IMR-90 (cell line): ENCODE results near the gene GTF2A1L. TPM values are rescaled to one million over a fixed set of nuclear protein-coding genes. Genes with fewer than 3 reads are reported as not detected.

Experiments
- ATAC-seq: fragments of 200-7000 bp; cut with Tn5 transposase; 2 replicates; pipeline ENCODE4 v1.9.1; 2020; ENCODE audit warnings: low read depth, mild to moderate bottlenecking, moderate library complexity
- BruUV-seq: library from RNA; stranded (reverse); fragments of 400-500 nt; replicated peaks from 2 replicates; lab custom pipeline; 2021; lab: Mats Ljungman, UMichigan
- CTCF ChIA-PET: fragments of 300-600 bp; formaldehyde crosslinking; extraction: SDS; loops from one replicate; lab custom pipeline; 2021; ENCODE audit warnings: antibody characterized with exemption; lab: Yijun Ruan, JAX
- POLR2A ChIA-PET: fragments of 300-600 bp; sonication (Branson Sonifier 250); formaldehyde crosslinking; loops from one replicate; lab custom pipeline; 2022; ENCODE audit warnings: antibody characterized with exemption; ENCODE audit not compliant: unreplicated experiment; lab: Charles Lee
- DNase-seq: peaks from one replicate; pipeline ENCODE4 v3.0.0; 2013
- H2AFZ ChIP-seq: replicated peaks from 2 replicates; pipeline ENCODE3; 2013; ENCODE audit warnings: low read length, mild to moderate bottlenecking; ENCODE audit not compliant: poor library complexity
- H2AK5ac ChIP-seq: 2 replicates; pipeline ENCODE4 v1.6.1; 2013; ENCODE audit warnings: low read depth, low read length, inconsistent platforms
- H2AK9ac ChIP-seq: replicated peaks from 2 replicates; pipeline ENCODE3; 2013; ENCODE audit warnings: mild to moderate bottlenecking, low read depth, low read length, moderate library complexity; ENCODE audit not compliant: poor library complexity
- H2BK120ac ChIP-seq: 2 replicates; pipeline ENCODE4 v1.6.1; 2013; ENCODE audit warnings: low read depth, low read length, inconsistent platforms
- H2BK15ac ChIP-seq: 3 replicates; pipeline ENCODE4 v1.6.1; 2013; ENCODE audit warnings: low read depth, low read length, inconsistent platforms
- H2BK20ac ChIP-seq: 2 replicates; pipeline ENCODE4 v1.6.1; 2013; ENCODE audit warnings: low read depth, mild to moderate bottlenecking, inconsistent platforms, low read length, moderate library complexity
- H2BK5ac ChIP-seq: 2 replicates; pipeline ENCODE4 v1.6.1; 2013; ENCODE audit warnings: mild to moderate bottlenecking, low read depth, low read length, inconsistent platforms; ENCODE audit not compliant: poor library complexity, severe bottlenecking
- H3K14ac ChIP-seq: replicated peaks from 2 replicates; pipeline ENCODE4 v1.6.1; 2013; ENCODE audit warnings: low read depth, low read length, inconsistent platforms
- H3K18ac ChIP-seq: 2 replicates; pipeline ENCODE4 v1.6.1; 2013; ENCODE audit warnings: low read depth, low read length, control low read depth
- H3K23ac ChIP-seq: 2 replicates; pipeline ENCODE4 v1.6.1; 2013; ENCODE audit warnings: low read depth, low read length, inconsistent platforms
- H3K27ac ChIP-seq: 2 replicates; pipeline ENCODE4 v1.5.1; 2013; ENCODE audit warnings: mild to moderate bottlenecking, control low read depth, low read length; ENCODE audit not compliant: insufficient read depth
- H3K27me3 ChIP-seq: 2 replicates; pipeline ENCODE4 v1.6.1; 2013; ENCODE audit warnings: low read length; ENCODE audit not compliant: control insufficient read depth, insufficient read depth
- H3K36me3 ChIP-seq: 2 replicates; pipeline ENCODE4 v1.6.1; 2013; ENCODE audit warnings: low read length, mixed read lengths; ENCODE audit not compliant: control insufficient read depth, insufficient read depth
- H3K4ac ChIP-seq: 2 replicates; pipeline ENCODE4 v1.6.1; 2013; ENCODE audit warnings: low read depth, low read length, inconsistent platforms
- H3K4me1 ChIP-seq: 2 replicates; pipeline ENCODE4 v1.6.1; 2013; ENCODE audit warnings: low read length, mixed read lengths; ENCODE audit not compliant: control insufficient read depth, insufficient read depth
- H3K4me2 ChIP-seq: 2 replicates; pipeline ENCODE4 v1.6.1; 2013; ENCODE audit warnings: low read depth, mild to moderate bottlenecking, control low read depth, low read length, moderate library complexity
- H3K4me3 ChIP-seq: 2 replicates; pipeline ENCODE4 v1.5.1; 2013; ENCODE audit warnings: low read depth, mild to moderate bottlenecking, control low read depth, low read length, moderate library complexity; ENCODE audit not compliant: insufficient read depth
- H3K56ac ChIP-seq: 2 replicates; pipeline ENCODE4 v1.6.1; 2013; ENCODE audit warnings: low read length, inconsistent platforms; ENCODE audit not compliant: insufficient read depth; ENCODE audit errors: extremely low read depth
- H3K79me1 ChIP-seq, 2 experiments: 2 replicates each; pipeline ENCODE4 v1.6.1; 2013; ENCODE audit warnings: low read length in 2 of 2, inconsistent platforms in 1 of 2, low read depth in 1 of 2
- H3K9ac ChIP-seq: 2 replicates; pipeline ENCODE4 v1.6.1; 2013; ENCODE audit warnings: low read depth, low read length, control low read depth
- H3K9me1 ChIP-seq: 2 replicates; pipeline ENCODE4 v1.6.1; 2013; ENCODE audit warnings: low read length, inconsistent platforms; ENCODE audit not compliant: insufficient read depth
- H3K9me3 ChIP-seq: 2 replicates; pipeline ENCODE4 v1.6.1; 2013; ENCODE audit warnings: low read length; ENCODE audit not compliant: control insufficient read depth, insufficient read depth
- H4K20me1 ChIP-seq: 2 replicates; pipeline ENCODE4 v1.6.1; 2013; ENCODE audit warnings: low read length, inconsistent platforms; ENCODE audit not compliant: insufficient read depth
- H4K5ac ChIP-seq: 2 replicates; pipeline ENCODE4 v1.6.1; 2013; ENCODE audit warnings: mild to moderate bottlenecking, low read depth, low read length, control low read depth
- H4K8ac ChIP-seq, 2 experiments: 2 replicates each; pipeline ENCODE4 v1.6.1; 2013; ENCODE audit warnings: low read depth in 2 of 2, low read length in 2 of 2, control low read depth in 1 of 2, inconsistent platforms in 1 of 2
- H4K91ac ChIP-seq: 2 replicates; pipeline ENCODE4 v1.6.1; 2013; ENCODE audit warnings: low read depth, low read length, inconsistent platforms; ENCODE audit not compliant: insufficient read depth
- MAFK ChIP-seq: IDR thresholded peaks from 2 replicates; pipeline ENCODE4 v1.6.1; 2012; ENCODE audit warnings: low read depth, low read length, improper control_type of control experiment
- NFE2L2 ChIP-seq: fragments of 150-350 bp; IDR thresholded peaks from 2 replicates; pipeline ENCODE4 v1.6.1; 2016; ENCODE audit warnings: low read depth, mild to moderate bottlenecking, low read length
- POLR2A ChIP-seq: IDR thresholded peaks from 2 replicates; pipeline ENCODE4 v1.6.1; 2012; ENCODE audit warnings: mild to moderate bottlenecking, low read depth, low read length
- RAD21 ChIP-seq: IDR thresholded peaks from 2 replicates; pipeline ENCODE4 v1.6.1; 2012; ENCODE audit warnings: low read length, improper control_type of control experiment
- RFX5 ChIP-seq: IDR thresholded peaks from 2 replicates; pipeline ENCODE4 v1.8.0; 2012; ENCODE audit warnings: low read depth, mild to moderate bottlenecking, low read length, moderate library complexity
- USF2 ChIP-seq: fragments of 150-350 bp; IDR thresholded peaks from 2 replicates; pipeline ENCODE4 v1.6.1; 2017; ENCODE audit warnings: mild to moderate bottlenecking, antibody characterized with exemption, low read length, low read depth
- WGBS, 2 experiments: methylation state at CpG; one replicate each; pipeline versions ENCODE4 v1.1.5 to v1.1.7; 2013; ENCODE audit warnings: missing lambda C conversion rate in 2 of 2; ENCODE audit not compliant: insufficient read length in 1 of 2; ENCODE audit errors: extremely low coverage in 2 of 2; 5-methylcytosine and 5-hydroxymethylcytosine counted together
- dilution Hi-C: fragments of 300-500 bp; cut with HindIII; formaldehyde crosslinking; loops from one replicate; pipeline ENCODE4 v1.14.3; 2018; ENCODE audit warnings: low sequenced_read_pairs; ENCODE audit not compliant: unreplicated experiment
- in situ Hi-C: fragments of 300-500 bp; cut with MboI; formaldehyde crosslinking; loops from 3 replicates; pipeline ENCODE4 v1.14.3; 2019; ENCODE audit warnings: low sequenced_read_pairs, inconsistent platforms, mixed read lengths
- intact Hi-C: fragments of 100-400 bp; cut with micrococcal nuclease; formaldehyde crosslinking; loops from 2 replicates; pipeline ENCODE4 v1.10.0; 2022
- polyA plus RNA-seq, 3 experiments: library from polyadenylated mRNA; depleted of rRNA; stranded (reverse); fragments of >200 nt; gene quantifications; 2 replicates each; pipeline ENCODE4 v1.2.3, GENCODE V29; 2012; ENCODE audit warnings: low replicate concordance in 1 of 3
- total RNA-seq: library from RNA; depleted of rRNA; stranded (reverse); fragments of >200 nt; gene quantifications from 2 replicates; pipeline ENCODE4 v1.2.3, GENCODE V29; 2012

GTF2A1L gene
- total and polyA plus RNA-seq, 2 of the 4 experiments (the other 2 are of a cell fraction) = not detected

- TF ChIP-seq NFE2L2 (no peak), POLR2A (no peak), USF2 (no peak), RAD21 (no peak), RFX5 (no peak), MAFK (0 out of 2 replicates have a peak, but pooled peaks have one; percentile 13)
- ATAC-seq = peak; percentile 12
These were observed 96.6 kb downstream of the GTF2A1L start for GRCh38 chr2:48714245-48714644.

More at GRCh38 chr2:48714245-48714644, 96.6 kb downstream of the GTF2A1L start:
- H2BK15ac ChIP-seq = peak overlapping the region; percentile 13; the same call in 2 of the 3 replicates
- H3K9ac ChIP-seq = peak overlapping the region; percentile 52
- H2BK120ac ChIP-seq = peak overlapping the region; percentile 99
- H3K23ac ChIP-seq = peak overlapping the region; percentile 16; the same call in 1 of the 2 replicates
- no peaks in the 10 kb centered on the region for H3K27me3 ChIP-seq
- dilution Hi-C loops (no loop called here), in situ Hi-C loops (loop anchor here (10.0 kb wide), 1 partner anchor 141 kb away; no protein-coding TSS in a partner anchor), intact Hi-C loops (loop anchor here (2.0 to 10.0 kb wide), 3 partner anchors 113 to 231 kb away; no protein-coding TSS in a partner anchor)
- H4K5ac ChIP-seq = peak overlapping the region; percentile 57; the same call in 1 of the 2 replicates
- no peaks in the 10 kb centered on the region for H3K36me3 ChIP-seq
- H2BK20ac ChIP-seq = peak overlapping the region; percentile 84
- H2AK9ac ChIP-seq = no peak overlapping the region
- H3K18ac ChIP-seq = peak overlapping the region; percentile 86
- peak overlapping the region; percentile 23 for H2AK5ac ChIP-seq
- peak overlapping the region; percentile 81 for H4K91ac ChIP-seq
- H3K79me1 ChIP-seq = no peaks in the 10 kb centered on the region
- H3K14ac ChIP-seq = peak overlapping the region; percentile 53
- H4K8ac ChIP-seq = peak overlapping the region; percentile 73 to 77
- no CpG with 5 or more reads among the region's 2 CpGs for WGBS, 2 experiments
- H2AFZ ChIP-seq = no peak overlapping the region
- H3K4ac ChIP-seq = peak overlapping the region; percentile 68
- no peaks in the 10 kb centered on the region for H3K9me3 ChIP-seq
- H3K4me2 ChIP-seq = 0 out of 2 replicates have a peak overlapping the region, but pooled peaks have one; percentile 1
- H3K27ac ChIP-seq = peak overlapping the region; percentile 93
- H2BK5ac ChIP-seq = peak overlapping the region; percentile 97
- peak; percentile 87 for DNase-seq
- H3K4me1 ChIP-seq = peaks cover 24% of the 10 kb centered on the region
- ChIA-PET POLR2A (no interaction called here), CTCF (interaction anchor here (0.6 to 0.9 kb wide), 3 partner anchors 64 to 230 kb away, joined by 3 to 4 read pairs (median 4); no protein-coding TSS in a partner anchor)
- H4K20me1 ChIP-seq = no peaks in the 10 kb centered on the region
- peaks cover 17% of the 10 kb centered on the region for H3K9me1 ChIP-seq
- 0 out of 2 replicates have a peak overlapping the region, but pooled peaks have one; percentile 2 for H3K56ac ChIP-seq
- H3K4me3 ChIP-seq = no peak overlapping the region
- BruUV-seq = no TSS peak
